Panc1 (cell line): ENCODE results near the gene CNTN5. TPM values are rescaled to one million over a fixed set of nuclear protein-coding genes. Genes with fewer than 3 reads are reported as not detected.

Experiments used
- ATAC-seq: fragments of 200-7000 bp; cut with Tn5 transposase; 2 replicates; pipeline ENCODE4 v1.9.1; 2020; ENCODE audit warnings: mild to moderate bottlenecking, moderate library complexity
- BruUV-seq: library from RNA; stranded (reverse); fragments of 400-500 nt; replicated peaks from 2 replicates; lab custom pipeline; 2021; lab: Mats Ljungman, UMichigan
- CTCF ChIA-PET: fragments of 300-600 bp; sonication (Branson Sonifier 250); formaldehyde crosslinking; loops from one replicate; lab custom pipeline; 2022; ENCODE audit warnings: antibody characterized with exemption; lab: Charles Lee
- POLR2A ChIA-PET: fragments of 300-600 bp; sonication (Branson Sonifier 250); formaldehyde crosslinking; loops from one replicate; lab custom pipeline; 2022; ENCODE audit warnings: antibody characterized with exemption; lab: Charles Lee
- DNase-seq: peaks from one replicate; pipeline ENCODE4 v3.0.0-alpha.2; 2010; ENCODE audit warnings: low read depth, low spot score
- H3K27ac ChIP-seq: 2 replicates; pipeline ENCODE4 v1.5.1; 2011; ENCODE audit warnings: mild to moderate bottlenecking, low read length, inconsistent platforms
- H3K27me3 ChIP-seq: fragments of 200-500 bp; sonication (Bioruptor generic); 2 replicates; pipeline ENCODE4 v1.6.0; 2014; ENCODE audit warnings: low read length, inconsistent platforms; ENCODE audit not compliant: control insufficient read depth, insufficient read depth
- H3K36me3 ChIP-seq: fragments of 200-500 bp; sonication (Bioruptor generic); 2 replicates; pipeline ENCODE4 v1.5.1; 2014; ENCODE audit warnings: inconsistent platforms, mild to moderate bottlenecking, low read length, moderate library complexity; ENCODE audit not compliant: control insufficient read depth, insufficient read depth
- H3K4me1 ChIP-seq: 2 replicates; pipeline ENCODE4 v1.5.1; 2011; ENCODE audit warnings: inconsistent platforms, mild to moderate bottlenecking, low read length, moderate library complexity; ENCODE audit not compliant: control insufficient read depth, insufficient read depth
- H3K4me3 ChIP-seq, 2 experiments: 2 replicates each; pipeline ENCODE4 v1.5.1; 2011 to 2012; ENCODE audit warnings: low read depth in 2 of 2, low read length in 2 of 2, mild to moderate bottlenecking in 2 of 2, inconsistent platforms in 1 of 2, moderate library complexity in 1 of 2
- H3K9me3 ChIP-seq: fragments of 200-500 bp; sonication (Bioruptor generic); 2 replicates; pipeline ENCODE4 v1.5.1; 2014; ENCODE audit warnings: low read depth, mild to moderate bottlenecking, inconsistent platforms, low read length, moderate library complexity; ENCODE audit not compliant: control insufficient read depth, insufficient read depth
- CTCF ChIP-seq: fragments of 450-650 bp; IDR thresholded peaks from 2 replicates; pipeline ENCODE4 v1.5.1; 2017; ENCODE audit warnings: mild to moderate bottlenecking
- POLR2AphosphoS5 ChIP-seq: IDR thresholded peaks from 2 replicates; pipeline ENCODE4 v1.6.1; 2012; ENCODE audit warnings: mild to moderate bottlenecking, low read depth, low read length, moderate library complexity
- REST ChIP-seq, 2 experiments: IDR thresholded peaks; 2 replicates each; pipeline ENCODE4 v1.6.1; 2011 to 2012; ENCODE audit warnings: low read depth in 2 of 2, control low read depth in 1 of 2, low read length in 1 of 2, mild to moderate bottlenecking in 1 of 2, moderate library complexity in 1 of 2; ENCODE audit not compliant: insufficient read depth in 1 of 2
- SIN3A ChIP-seq: IDR thresholded peaks from 2 replicates; pipeline ENCODE4 v1.6.1; 2012; ENCODE audit warnings: low read depth, mild to moderate bottlenecking, low read length, moderate library complexity, borderline replicate concordance; ENCODE audit not compliant: insufficient read depth
- TCF7L2 ChIP-seq: IDR thresholded peaks from 2 replicates; pipeline ENCODE4 v1.6.1; 2011; ENCODE audit warnings: mild to moderate bottlenecking, low read depth, low read length, inconsistent platforms
- in situ Hi-C: cut with HindIII; loops from 2 replicates; pipeline ENCODE4 v1.10.0; 2016; ENCODE audit warnings: low sequenced_read_pairs, low pct_unique_long_range_greater_than_20kb
- intact Hi-C: fragments of 100-400 bp; cut with micrococcal nuclease; formaldehyde crosslinking; loops from one replicate; pipeline ENCODE4 v1.10.0; 2022; ENCODE audit not compliant: unreplicated experiment
- total RNA-seq: library from RNA; stranded (reverse); gene quantifications from one replicate; pipeline ENCODE4 v1.2.1, GENCODE V29; 2021; ENCODE audit not compliant: unreplicated experiment

Gene CNTN5
- total RNA-seq, 1 experiment from 2014 or later = not detected

GRCh38 chr11:99742501-99742900 is 721.8 kb downstream of the CNTN5 start:
- TF ChIP-seq CTCF (no peak), REST (IDR thresholded peaks at IDR 0.05; ENCODE audit: insufficient read depth in 1 of 2, low read depth in 2 of 2, low read length in 1 of 2) (no peak), TCF7L2 (no peak), SIN3A (no peak), POLR2AphosphoS5 (no peak)
- no peak overlapping the region for H3K4me3 ChIP-seq
- DNase-seq (no peak), ATAC-seq (no peak)
- H3K4me1 ChIP-seq = no peaks in the 10 kb centered on the region
- CTCF ChIA-PET = no interaction called here
- intact Hi-C loops = no loop called here
- no TSS peak for BruUV-seq
- H3K9me3 ChIP-seq = no peaks in the 10 kb centered on the region
- no peaks in the 10 kb centered on the region for H3K36me3 ChIP-seq
- no peak overlapping the region for H3K27ac ChIP-seq
- POLR2A ChIA-PET = no interaction called here
- H3K27me3 ChIP-seq = no peaks in the 10 kb centered on the region
- in situ Hi-C loops = no loop called here

GRCh38 chr11:99759787-99760186 is 739.0 kb downstream of the CNTN5 start:
- Histone ChIP-seq H3K27me3 (no peaks in the 10 kb centered on the region), H3K27ac (no peak overlapping the region), H3K4me1 (no peaks in the 10 kb centered on the region), H3K9me3 (no peaks in the 10 kb centered on the region), H3K36me3 (no peaks in the 10 kb centered on the region), H3K4me3 (no peak overlapping the region)
- TF ChIP-seq SIN3A (no peak), TCF7L2 (no peak), POLR2AphosphoS5 (no peak), REST (IDR thresholded peaks at IDR 0.05; ENCODE audit: insufficient read depth in 1 of 2, low read depth in 2 of 2, low read length in 1 of 2) (no peak), CTCF (no peak)
- ATAC-seq = no peak
- no peak for DNase-seq
- ChIA-PET POLR2A (no interaction called here), CTCF (no interaction called here)
- in situ Hi-C loops (no loop called here), intact Hi-C loops (loop anchor here (10.0 kb wide), 1 partner anchor 815 kb away; no protein-coding TSS in a partner anchor)
- BruUV-seq = no TSS peak
